GM10266 (cell line): ENCODE data around the gene RPGR.

Experiments
- DNase-seq: peaks from one replicate; pipeline ENCODE4 v3.0.0; 2012; ENCODE audit errors: extremely low spot score
- CTCF ChIP-seq: IDR thresholded peaks from 2 replicates; pipeline ENCODE4 v1.5.1; 2012; ENCODE audit warnings: mild to moderate bottlenecking, low read depth; ENCODE audit not compliant: control insufficient read depth, insufficient read depth; ENCODE audit errors: missing control alignments

RPGR gene

GRCh38 chrX:38327007-38327774 lies at the start of gene RPGR:
Gene RPGR, minus strand, starts transcription at chrX:38327509. Its CDS starts 142 bp downstream, at chrX:38327367.
- peak; percentile 85 for DNase-seq
- TF ChIP-seq CTCF, result peak; percentile 87

- no peak for TF ChIP-seq CTCF
- DNase-seq, result no peak
Measured at GRCh38 chrX:38376747-38377146, 49.4 kb upstream of the RPGR start.

- peak; percentile 23 for TF ChIP-seq CTCF
- DNase-seq, result peak; percentile 3
Measured at GRCh38 chrX:38375891-38376290, 48.6 kb upstream of the RPGR start.

GRCh38 chrX:38374431-38374830 lies 47.1 kb upstream of the RPGR start:
- TF ChIP-seq CTCF, result no peak
- DNase-seq, result no peak

- TF ChIP-seq CTCF, result no peak
- no peak for DNase-seq
Measured at GRCh38 chrX:38371641-38372040, 44.3 kb upstream of the RPGR start.

GRCh38 chrX:38368774-38369173 lies 41.5 kb upstream of the RPGR start:
- DNase-seq, result no peak
- no peak for TF ChIP-seq CTCF

- DNase-seq, result no peak
- no peak for TF ChIP-seq CTCF
Measured at GRCh38 chrX:38365954-38366353, 38.6 kb upstream of the RPGR start.
